Lower leg skin (tissue), 4 donors: ENCODE measurements around the gene DDX39A. TPM values are rescaled to one million over a fixed set of nuclear protein-coding genes. Genes with fewer than 3 reads are reported as not detected.

Experiments used
- DNase-seq, 2 donors: peaks; one replicate each; pipeline ENCODE4 v3.0.0-alpha.2; 2019; ENCODE audit warnings: low spot score in 2 of 2
- H3K4me3 ChIP-seq: fragments of 200-600 bp; sonication (generic); 2 replicates; pipeline ENCODE4 v1.5.1; 2017; ENCODE audit warnings: mild to moderate bottlenecking, low read depth; ENCODE audit not compliant: poor library complexity, severe bottlenecking
- CTCF ChIP-seq, 3 donors: fragments of 450-650 bp; IDR thresholded peaks; one replicate each; pipeline ENCODE4 v1.5.1; 2016; ENCODE audit warnings: antibody characterized with exemption in 3 of 3, mild to moderate bottlenecking in 3 of 3, moderate library complexity in 2 of 3
- POLR2A ChIP-seq, 2 donors: fragments of 450-650 bp; IDR thresholded peaks; one replicate each; pipeline ENCODE4 v1.6.1; 2016 to 2017; ENCODE audit warnings: antibody characterized with exemption in 2 of 2, mild to moderate bottlenecking in 1 of 2, moderate library complexity in 1 of 2
- WGBS, 2 donors: methylation state at CpG; one replicate each; pipeline ENCODE4 v1.1.5; 2018; 5-methylcytosine and 5-hydroxymethylcytosine counted together
- intact Hi-C: fragments of 100-400 bp; cut with DNase I; formaldehyde crosslinking; loops from one replicate; pipeline ENCODE4 v1.15.0; 2023; ENCODE audit warnings: low total_unique reads
- total RNA-seq, 4 donors: library from RNA; depleted of rRNA; stranded (reverse); fragments of >200 nt; gene quantifications; one replicate each; pipeline ENCODE4 v1.1.0, GENCODE V29; 2016

The DDX39A gene
- total RNA-seq, 4 donors from 2014 or later: 65.7 to 128 (median 76.4) TPM

GRCh38 chr19:14395262-14395661 is 23.9 kb downstream of the DDX39A start:
- intact Hi-C loops: no loop called here
- no peak overlapping the region for H3K4me3 ChIP-seq
- WGBS, 2 donors: 91 to 94% methylated on average over 9 of the region's 9 CpGs
- TF ChIP-seq CTCF (IDR thresholded peaks at IDR 0.05) (no peak), POLR2A (IDR thresholded peaks at IDR 0.05) (no peak)
- DNase-seq: no peak

- DNase-seq: no peak
- intact Hi-C loops: no loop called here
- 92% methylated on average over 9 of the region's 9 CpGs for WGBS, 2 donors
- H3K4me3 ChIP-seq: no peak overlapping the region
- TF ChIP-seq CTCF (IDR thresholded peaks at IDR 0.05) (no peak), POLR2A (IDR thresholded peaks at IDR 0.05) (no peak)
These were observed 25.0 kb downstream of the DDX39A start for GRCh38 chr19:14394167-14394566.

DNA sequence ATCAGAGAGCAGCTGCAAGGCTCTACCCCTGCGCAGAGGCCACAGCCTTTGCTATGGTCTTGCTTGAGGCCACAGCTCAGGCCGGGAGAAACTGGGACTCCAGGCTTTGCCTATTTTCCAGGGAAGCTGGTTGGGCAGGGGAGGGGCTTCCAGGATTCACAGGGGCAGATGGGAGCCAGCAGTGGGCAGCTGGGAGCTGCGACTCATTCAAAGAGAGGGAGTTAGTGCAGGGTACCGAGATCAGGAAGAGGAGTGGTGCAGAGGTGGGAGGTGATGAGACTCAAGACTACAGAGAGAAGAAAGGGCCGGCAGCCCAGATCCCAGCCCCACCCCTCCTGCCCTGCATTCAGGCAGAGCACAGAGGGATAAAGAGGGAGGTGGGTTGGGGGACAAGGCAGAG is 25.8 kb downstream of the DDX39A start:
- intact Hi-C loops: no loop called here
- DNase-seq: no peak
- H3K4me3 ChIP-seq: no peak overlapping the region
- TF ChIP-seq POLR2A (IDR thresholded peaks at IDR 0.05) (no peak), CTCF (IDR thresholded peaks at IDR 0.05) (no peak)
- 72% methylated on average over 5 of the region's 5 CpGs for WGBS, 2 donors

GRCh38 chr19:14391156-14391821 is 27.9 kb downstream of the DDX39A start:
- no peak overlapping the region for H3K4me3 ChIP-seq
- intact Hi-C loops: no loop called here
- 85 to 88% methylated on average over 10 of the region's 10 CpGs for WGBS, 2 donors
- DNase-seq: no peak
- TF ChIP-seq POLR2A (IDR thresholded peaks at IDR 0.05): no peak
- no peak for TF ChIP-seq CTCF (IDR thresholded peaks at IDR 0.05)

GRCh38 chr19:14390548-14390947 is 28.6 kb downstream of the DDX39A start:
- 94 to 97% methylated on average over 5 of the region's 5 CpGs for WGBS, 2 donors
- no peak for TF ChIP-seq CTCF (IDR thresholded peaks at IDR 0.05)
- TF ChIP-seq POLR2A (IDR thresholded peaks at IDR 0.05): no peak
- no peak overlapping the region for H3K4me3 ChIP-seq
- DNase-seq: no peak
- intact Hi-C loops: no loop called here

DNA sequence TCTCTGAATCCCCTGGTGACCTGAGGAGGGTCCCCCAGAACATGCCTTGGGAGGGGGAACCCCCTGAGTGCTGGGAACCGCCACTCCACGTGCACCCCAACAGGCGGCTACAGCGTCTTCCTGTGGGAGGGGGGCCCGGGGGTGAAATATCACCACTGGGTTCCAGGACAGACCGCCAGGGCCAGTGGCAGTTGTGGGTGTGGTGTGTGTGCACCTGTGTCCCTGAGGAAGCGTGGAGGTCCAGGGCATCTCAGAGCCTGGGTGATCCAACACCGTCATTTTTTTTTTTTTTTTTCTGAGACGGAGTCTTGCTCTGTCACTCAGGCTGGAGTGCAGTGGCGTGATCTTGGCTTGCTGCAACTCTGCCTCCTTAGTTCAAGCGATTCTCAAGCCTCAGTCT is 33.6 kb downstream of the DDX39A start:
- intact Hi-C loops: no loop called here
- no peak for TF ChIP-seq POLR2A (IDR thresholded peaks at IDR 0.05)
- TF ChIP-seq CTCF (IDR thresholded peaks at IDR 0.05): no peak
- no peak overlapping the region for H3K4me3 ChIP-seq
- no peak for DNase-seq
- WGBS, 2 donors: 70 to 71% methylated on average over 11 of the region's 11 CpGs
